ENCODE results near the gene CD96. TPM values are rescaled to one million over a fixed set of nuclear protein-coding genes. Genes with fewer than 3 reads are reported as not detected.

The CD96 gene
- total RNA-seq, 1 experiment from 2014 or later = not detected

DNA sequence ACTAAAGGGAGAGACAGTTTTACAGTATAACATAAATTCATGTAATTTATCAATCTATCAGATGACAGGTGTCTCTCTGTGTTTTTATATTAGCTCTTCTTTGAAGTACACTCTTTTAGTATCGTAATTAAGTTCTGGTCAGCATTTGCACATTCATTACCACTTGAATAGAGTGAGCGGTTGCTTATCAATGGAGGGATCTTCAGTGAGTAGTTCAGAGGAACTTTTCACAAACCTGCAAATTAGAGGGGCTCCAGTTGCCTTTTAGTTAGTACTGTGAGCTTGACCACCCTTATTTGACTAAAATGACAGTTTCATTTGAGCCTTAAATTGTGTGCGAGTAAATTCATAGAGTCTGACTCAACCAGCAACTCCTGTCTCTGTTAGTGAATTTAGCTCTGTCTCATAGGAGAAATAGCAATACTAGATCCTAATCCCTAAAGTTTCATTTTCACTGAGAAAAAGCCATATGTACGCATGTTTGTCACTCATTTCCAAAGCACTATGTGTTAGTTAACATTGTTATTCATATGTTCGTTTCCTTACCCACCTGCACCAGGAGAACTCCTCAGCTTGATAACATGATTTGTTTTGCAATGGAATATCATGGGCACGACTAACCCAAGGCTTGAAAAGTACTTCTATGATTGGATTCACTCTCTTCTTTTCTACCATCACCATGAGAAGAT, 110.6 kb downstream of the CD96 start:
- H2BK20ac ChIP-seq (ENCODE audit: low read depth, low read length, poor library complexity, severe bottlenecking) = no peak overlapping the region
- H3K56ac ChIP-seq (ENCODE audit: insufficient read length, low read depth, low read length) = no peak overlapping the region
- H3K27ac ChIP-seq (ENCODE audit: insufficient read length, low read depth, low read length) = no peak overlapping the region
- Mint-ChIP-seq H3K27me3 (ENCODE audit: low read depth) (no peaks in the 10 kb centered on the region), H3K4me3 (peak overlapping the region in 1 of 2 experiments; percentile 2; a peak in 1 of 5 replicates), H3K4me1 (peaks cover 14 to 21% of the 10 kb centered on the region in 2 experiments), H3K27ac (peak overlapping the region in 2 of 3 experiments; percentile 3 to 33; a peak in 2 of 7 replicates), H3K9me3 (no peaks in the 10 kb centered on the region), H3K36me3 (ENCODE audit: insufficient read depth in 1 of 3, low read depth in 3 of 3) (no peaks in the 10 kb centered on the region)
- peak overlapping the region; percentile 6 for H3K4me2 ChIP-seq (ENCODE audit: insufficient read depth, insufficient read length, low read length)
- no peaks in the 10 kb centered on the region for H3K23me2 ChIP-seq (ENCODE audit: insufficient read length, low read depth, low read length, poor library complexity, severe bottlenecking)
- no peak overlapping the region for H3T11ph ChIP-seq (ENCODE audit: low read length)
- H2BK15ac ChIP-seq (ENCODE audit: low read depth, low read length) = no peak overlapping the region
- H3K18ac ChIP-seq (ENCODE audit: insufficient read length, low read depth, low read length) = no peak overlapping the region
- no peak overlapping the region for H2BK5ac ChIP-seq (ENCODE audit: insufficient read length, low read length)
- no CpG with 5 or more reads among the region's 6 CpGs for WGBS (ENCODE audit: extremely low coverage, insufficient read length, low lambda C conversion rate)
- no peak overlapping the region for H2BK12ac ChIP-seq (ENCODE audit: insufficient read length, low read depth, low read length)
- H3K23ac ChIP-seq (ENCODE audit: insufficient read length, low read depth, low read length) = no peak overlapping the region
- no peak overlapping the region for H2AFZ ChIP-seq (ENCODE audit: low read length)
- no peaks in the 10 kb centered on the region for H3K27me3 ChIP-seq (ENCODE audit: insufficient read depth, low read length)
- H2AK5ac ChIP-seq (ENCODE audit: insufficient read length, low read length) = no peak overlapping the region
- DNase-seq = no peak
- H4K8ac ChIP-seq (replicated peaks; ENCODE audit: insufficient read length, low read depth, low read length) = no peak overlapping the region
- no peaks in the 10 kb centered on the region for H3K79me2 ChIP-seq (ENCODE audit: insufficient read depth, low read length)
- no peak overlapping the region for H4K91ac ChIP-seq (ENCODE audit: insufficient read length, low read depth, low read length)
- no peak overlapping the region for H4K5ac ChIP-seq (ENCODE audit: insufficient read length, low read depth, low read length)
- no peaks in the 10 kb centered on the region for H3K79me1 ChIP-seq (ENCODE audit: insufficient read depth, low read depth, low read length, poor library complexity, severe bottlenecking)
- TF ChIP-seq, protein P1, sequence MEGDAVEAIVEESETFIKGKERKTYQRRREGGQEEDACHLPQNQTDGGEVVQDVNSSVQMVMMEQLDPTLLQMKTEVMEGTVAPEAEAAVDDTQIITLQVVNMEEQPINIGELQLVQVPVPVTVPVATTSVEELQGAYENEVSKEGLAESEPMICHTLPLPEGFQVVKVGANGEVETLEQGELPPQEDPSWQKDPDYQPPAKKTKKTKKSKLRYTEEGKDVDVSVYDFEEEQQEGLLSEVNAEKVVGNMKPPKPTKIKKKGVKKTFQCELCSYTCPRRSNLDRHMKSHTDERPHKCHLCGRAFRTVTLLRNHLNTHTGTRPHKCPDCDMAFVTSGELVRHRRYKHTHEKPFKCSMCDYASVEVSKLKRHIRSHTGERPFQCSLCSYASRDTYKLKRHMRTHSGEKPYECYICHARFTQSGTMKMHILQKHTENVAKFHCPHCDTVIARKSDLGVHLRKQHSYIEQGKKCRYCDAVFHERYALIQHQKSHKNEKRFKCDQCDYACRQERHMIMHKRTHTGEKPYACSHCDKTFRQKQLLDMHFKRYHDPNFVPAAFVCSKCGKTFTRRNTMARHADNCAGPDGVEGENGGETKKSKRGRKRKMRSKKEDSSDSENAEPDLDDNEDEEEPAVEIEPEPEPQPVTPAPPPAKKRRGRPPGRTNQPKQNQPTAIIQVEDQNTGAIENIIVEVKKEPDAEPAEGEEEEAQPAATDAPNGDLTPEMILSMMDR (conservative IDR thresholded peaks at IDR 0.05) = no peak
- H4K20me1 ChIP-seq (ENCODE audit: control insufficient read depth, insufficient read depth, insufficient read length) = no peaks in the 10 kb centered on the region
- H2BK120ac ChIP-seq (ENCODE audit: low read depth, low read length, poor library complexity, severe bottlenecking) = no peak overlapping the region
- H3K4me1 ChIP-seq (ENCODE audit: insufficient read depth, low read length) = peaks cover 3% of the 10 kb centered on the region
- H3K4ac ChIP-seq (ENCODE audit: low read depth, low read length) = no peak overlapping the region
- no peaks in the 10 kb centered on the region for H3K9me3 ChIP-seq (ENCODE audit: control insufficient read depth, low read depth, low read length)
- no peak overlapping the region for H3K9ac ChIP-seq (ENCODE audit: extremely low read depth, insufficient read length, low read length)
- no peak overlapping the region for H3K14ac ChIP-seq (ENCODE audit: insufficient read depth, low read length)
